ENCODE results near the gene MED6. TPM values are rescaled to one million over a fixed set of nuclear protein-coding genes. Genes with fewer than 3 reads are reported as not detected.

Gene MED6
- total RNA-seq, 1 experiment from 2014 or later, result 46.3 TPM

DNA sequence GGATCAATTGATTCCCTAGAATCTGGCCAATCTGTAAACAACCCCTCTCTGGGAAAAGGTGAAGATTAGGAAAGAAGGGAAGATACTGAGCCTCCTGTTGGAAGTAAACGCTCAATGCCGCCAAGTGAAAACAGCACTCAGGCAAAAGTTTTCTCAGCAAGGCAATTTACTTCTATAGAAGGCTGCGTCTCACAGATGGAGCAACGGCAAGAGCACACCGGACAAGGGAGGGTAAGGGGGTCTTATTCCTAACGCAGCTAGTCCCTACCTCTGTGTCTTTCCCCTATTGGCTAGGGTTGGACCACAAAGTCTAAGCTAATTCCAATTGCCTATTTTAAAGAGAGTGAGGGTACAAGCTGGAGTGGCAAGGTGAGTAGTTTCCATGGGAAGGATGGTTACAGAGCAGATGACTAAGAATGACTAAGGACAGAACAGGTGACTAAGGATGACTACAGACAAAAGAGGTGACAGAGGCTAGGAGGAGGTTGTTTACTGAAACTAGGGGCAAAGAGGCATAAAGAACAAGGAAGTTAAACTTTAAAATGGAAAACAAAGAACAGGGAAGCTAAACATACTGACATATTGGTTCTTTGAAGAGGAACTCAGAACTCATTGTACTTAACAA, 35.6 kb upstream of the MED6 start:
- no peak for ATAC-seq
- Mint-ChIP-seq H3K27ac (no peak overlapping the region), H3K27me3 (ENCODE audit: low read depth) (no peaks in the 10 kb centered on the region), H3K36me3 (peaks cover 16% of the 10 kb centered on the region), H3K9me3 (peaks cover 13% of the 10 kb centered on the region), H3K4me1 (peaks cover 14% of the 10 kb centered on the region), H3K4me3 (no peak overlapping the region)
- DNase-seq (ENCODE audit: low spot score), result no peak
- CTCF ChIA-PET, result interaction anchor here (0.7 kb wide), 1 partner anchor 16 kb away, joined by 3 read pairs; no protein-coding TSS in a partner anchor
- TF ChIP-seq SP1 (CRISPR knock-in tag; conservative IDR thresholded peaks at IDR 0.05), result no peak
- TF ChIP-seq, protein P1, sequence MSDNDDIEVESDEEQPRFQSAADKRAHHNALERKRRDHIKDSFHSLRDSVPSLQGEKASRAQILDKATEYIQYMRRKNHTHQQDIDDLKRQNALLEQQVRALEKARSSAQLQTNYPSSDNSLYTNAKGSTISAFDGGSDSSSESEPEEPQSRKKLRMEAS (CRISPR knock-in tag; IDR thresholded peaks at IDR 0.05), result no peak
- no peak for TF ChIP-seq ZNF671 (CRISPR knock-in tag; IDR thresholded peaks at IDR 0.05)
- TF ChIP-seq, protein P2, sequence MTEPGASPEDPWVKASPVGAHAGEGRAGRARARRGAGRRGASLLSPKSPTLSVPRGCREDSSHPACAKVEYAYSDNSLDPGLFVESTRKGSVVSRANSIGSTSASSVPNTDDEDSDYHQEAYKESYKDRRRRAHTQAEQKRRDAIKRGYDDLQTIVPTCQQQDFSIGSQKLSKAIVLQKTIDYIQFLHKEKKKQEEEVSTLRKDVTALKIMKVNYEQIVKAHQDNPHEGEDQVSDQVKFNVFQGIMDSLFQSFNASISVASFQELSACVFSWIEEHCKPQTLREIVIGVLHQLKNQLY (CRISPR knock-in tag; IDR thresholded peaks at IDR 0.05), result no peak
- TF ChIP-seq, protein P3, sequence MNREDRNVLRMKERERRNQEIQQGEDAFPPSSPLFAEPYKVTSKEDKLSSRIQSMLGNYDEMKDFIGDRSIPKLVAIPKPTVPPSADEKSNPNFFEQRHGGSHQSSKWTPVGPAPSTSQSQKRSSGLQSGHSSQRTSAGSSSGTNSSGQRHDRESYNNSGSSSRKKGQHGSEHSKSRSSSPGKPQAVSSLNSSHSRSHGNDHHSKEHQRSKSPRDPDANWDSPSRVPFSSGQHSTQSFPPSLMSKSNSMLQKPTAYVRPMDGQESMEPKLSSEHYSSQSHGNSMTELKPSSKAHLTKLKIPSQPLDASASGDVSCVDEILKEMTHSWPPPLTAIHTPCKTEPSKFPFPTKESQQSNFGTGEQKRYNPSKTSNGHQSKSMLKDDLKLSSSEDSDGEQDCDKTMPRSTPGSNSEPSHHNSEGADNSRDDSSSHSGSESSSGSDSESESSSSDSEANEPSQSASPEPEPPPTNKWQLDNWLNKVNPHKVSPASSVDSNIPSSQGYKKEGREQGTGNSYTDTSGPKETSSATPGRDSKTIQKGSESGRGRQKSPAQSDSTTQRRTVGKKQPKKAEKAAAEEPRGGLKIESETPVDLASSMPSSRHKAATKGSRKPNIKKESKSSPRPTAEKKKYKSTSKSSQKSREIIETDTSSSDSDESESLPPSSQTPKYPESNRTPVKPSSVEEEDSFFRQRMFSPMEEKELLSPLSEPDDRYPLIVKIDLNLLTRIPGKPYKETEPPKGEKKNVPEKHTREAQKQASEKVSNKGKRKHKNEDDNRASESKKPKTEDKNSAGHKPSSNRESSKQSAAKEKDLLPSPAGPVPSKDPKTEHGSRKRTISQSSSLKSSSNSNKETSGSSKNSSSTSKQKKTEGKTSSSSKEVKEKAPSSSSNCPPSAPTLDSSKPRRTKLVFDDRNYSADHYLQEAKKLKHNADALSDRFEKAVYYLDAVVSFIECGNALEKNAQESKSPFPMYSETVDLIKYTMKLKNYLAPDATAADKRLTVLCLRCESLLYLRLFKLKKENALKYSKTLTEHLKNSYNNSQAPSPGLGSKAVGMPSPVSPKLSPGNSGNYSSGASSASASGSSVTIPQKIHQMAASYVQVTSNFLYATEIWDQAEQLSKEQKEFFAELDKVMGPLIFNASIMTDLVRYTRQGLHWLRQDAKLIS (CRISPR knock-in tag; IDR thresholded peaks at IDR 0.05; ENCODE audit: borderline replicate concordance), result no peak
- TF ChIP-seq KAT7 (CRISPR knock-in tag; IDR thresholded peaks at IDR 0.05; ENCODE audit: borderline replicate concordance), result no peak
- no peak for TF ChIP-seq ZNF416 (CRISPR knock-in tag; IDR thresholded peaks at IDR 0.05)
- TF ChIP-seq, protein P4, sequence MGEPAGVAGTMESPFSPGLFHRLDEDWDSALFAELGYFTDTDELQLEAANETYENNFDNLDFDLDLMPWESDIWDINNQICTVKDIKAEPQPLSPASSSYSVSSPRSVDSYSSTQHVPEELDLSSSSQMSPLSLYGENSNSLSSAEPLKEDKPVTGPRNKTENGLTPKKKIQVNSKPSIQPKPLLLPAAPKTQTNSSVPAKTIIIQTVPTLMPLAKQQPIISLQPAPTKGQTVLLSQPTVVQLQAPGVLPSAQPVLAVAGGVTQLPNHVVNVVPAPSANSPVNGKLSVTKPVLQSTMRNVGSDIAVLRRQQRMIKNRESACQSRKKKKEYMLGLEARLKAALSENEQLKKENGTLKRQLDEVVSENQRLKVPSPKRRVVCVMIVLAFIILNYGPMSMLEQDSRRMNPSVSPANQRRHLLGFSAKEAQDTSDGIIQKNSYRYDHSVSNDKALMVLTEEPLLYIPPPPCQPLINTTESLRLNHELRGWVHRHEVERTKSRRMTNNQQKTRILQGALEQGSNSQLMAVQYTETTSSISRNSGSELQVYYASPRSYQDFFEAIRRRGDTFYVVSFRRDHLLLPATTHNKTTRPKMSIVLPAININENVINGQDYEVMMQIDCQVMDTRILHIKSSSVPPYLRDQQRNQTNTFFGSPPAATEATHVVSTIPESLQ (CRISPR knock-in tag; IDR thresholded peaks at IDR 0.05), result no peak
- no peak for TF ChIP-seq EMX1 (CRISPR knock-in tag; IDR thresholded peaks at IDR 0.05)
- TF ChIP-seq, protein P5, sequence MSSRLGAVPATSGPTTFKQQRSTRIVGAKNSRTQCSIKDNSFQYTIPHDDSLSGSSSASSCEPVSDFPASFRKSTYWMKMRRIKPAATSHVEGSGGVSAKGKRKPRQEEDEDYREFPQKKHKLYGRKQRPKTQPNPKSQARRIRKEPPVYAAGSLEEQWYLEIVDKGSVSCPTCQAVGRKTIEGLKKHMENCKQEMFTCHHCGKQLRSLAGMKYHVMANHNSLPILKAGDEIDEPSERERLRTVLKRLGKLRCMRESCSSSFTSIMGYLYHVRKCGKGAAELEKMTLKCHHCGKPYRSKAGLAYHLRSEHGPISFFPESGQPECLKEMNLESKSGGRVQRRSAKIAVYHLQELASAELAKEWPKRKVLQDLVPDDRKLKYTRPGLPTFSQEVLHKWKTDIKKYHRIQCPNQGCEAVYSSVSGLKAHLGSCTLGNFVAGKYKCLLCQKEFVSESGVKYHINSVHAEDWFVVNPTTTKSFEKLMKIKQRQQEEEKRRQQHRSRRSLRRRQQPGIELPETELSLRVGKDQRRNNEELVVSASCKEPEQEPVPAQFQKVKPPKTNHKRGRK (CRISPR knock-in tag; IDR thresholded peaks at IDR 0.05; ENCODE audit: borderline replicate concordance), result no peak
- TF ChIP-seq JUN (CRISPR knock-in tag; IDR thresholded peaks at IDR 0.05), result no peak
- TF ChIP-seq SMAD3 (CRISPR knock-in tag; IDR thresholded peaks at IDR 0.05; ENCODE audit: borderline replicate concordance), result no peak
- no peak for TF ChIP-seq RORB (CRISPR knock-in tag; IDR thresholded peaks at IDR 0.05)
- no peak for TF ChIP-seq IRF2 (CRISPR knock-in tag; IDR thresholded peaks at IDR 0.05; ENCODE audit: borderline replicate concordance, low read depth)
- no peak for TF ChIP-seq ZNF317 (CRISPR knock-in tag; IDR thresholded peaks at IDR 0.05; ENCODE audit: borderline replicate concordance, low read depth)
- POLR2A ChIA-PET, result interaction anchor here (0.7 kb wide), 2 partner anchors 8 to 31 kb away, joined by 4 to 6 read pairs; no protein-coding TSS in a partner anchor

DNA sequence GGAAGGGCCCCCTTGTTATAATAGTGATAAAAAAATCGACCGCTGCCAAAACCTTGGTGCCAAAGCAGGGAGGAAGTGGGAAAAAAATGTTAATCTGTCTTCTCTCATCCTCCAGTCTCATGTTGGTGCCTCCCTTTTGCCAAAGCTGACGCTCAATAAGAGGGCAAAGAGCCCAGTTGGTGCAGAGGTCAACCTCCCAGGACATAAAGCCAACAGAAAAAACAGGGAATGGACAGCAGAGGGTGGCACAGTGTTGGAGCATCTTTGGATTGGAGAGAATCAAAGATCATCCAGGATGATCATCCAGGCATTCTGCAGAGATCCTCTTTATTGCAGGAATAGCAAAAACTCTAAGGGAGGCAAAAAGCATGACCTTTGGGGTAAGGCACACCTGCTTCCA, 31.5 kb upstream of the MED6 start:
- TF ChIP-seq, protein P6, sequence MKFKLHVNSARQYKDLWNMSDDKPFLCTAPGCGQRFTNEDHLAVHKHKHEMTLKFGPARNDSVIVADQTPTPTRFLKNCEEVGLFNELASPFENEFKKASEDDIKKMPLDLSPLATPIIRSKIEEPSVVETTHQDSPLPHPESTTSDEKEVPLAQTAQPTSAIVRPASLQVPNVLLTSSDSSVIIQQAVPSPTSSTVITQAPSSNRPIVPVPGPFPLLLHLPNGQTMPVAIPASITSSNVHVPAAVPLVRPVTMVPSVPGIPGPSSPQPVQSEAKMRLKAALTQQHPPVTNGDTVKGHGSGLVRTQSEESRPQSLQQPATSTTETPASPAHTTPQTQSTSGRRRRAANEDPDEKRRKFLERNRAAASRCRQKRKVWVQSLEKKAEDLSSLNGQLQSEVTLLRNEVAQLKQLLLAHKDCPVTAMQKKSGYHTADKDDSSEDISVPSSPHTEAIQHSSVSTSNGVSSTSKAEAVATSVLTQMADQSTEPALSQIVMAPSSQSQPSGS (CRISPR knock-in tag; IDR thresholded peaks at IDR 0.05; ENCODE audit: borderline replicate concordance, low read depth), result no peak
- TF ChIP-seq, protein P2 (CRISPR knock-in tag; IDR thresholded peaks at IDR 0.05), result no peak
- TF ChIP-seq CREB1 (CRISPR knock-in tag; IDR thresholded peaks at IDR 0.05) (no peak), ATF1 (CRISPR knock-in tag; IDR thresholded peaks at IDR 0.05) (no peak), FOXJ3 (CRISPR knock-in tag; IDR thresholded peaks at IDR 0.05; ENCODE audit: borderline replicate concordance) (no peak), ZNF219 (CRISPR knock-in tag; IDR thresholded peaks at IDR 0.05; ENCODE audit: borderline replicate concordance) (no peak), RORB (CRISPR knock-in tag; IDR thresholded peaks at IDR 0.05) (no peak)
- TF ChIP-seq, protein P7, sequence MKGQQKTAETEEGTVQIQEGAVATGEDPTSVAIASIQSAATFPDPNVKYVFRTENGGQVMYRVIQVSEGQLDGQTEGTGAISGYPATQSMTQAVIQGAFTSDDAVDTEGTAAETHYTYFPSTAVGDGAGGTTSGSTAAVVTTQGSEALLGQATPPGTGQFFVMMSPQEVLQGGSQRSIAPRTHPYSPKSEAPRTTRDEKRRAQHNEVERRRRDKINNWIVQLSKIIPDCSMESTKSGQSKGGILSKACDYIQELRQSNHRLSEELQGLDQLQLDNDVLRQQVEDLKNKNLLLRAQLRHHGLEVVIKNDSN (CRISPR knock-in tag; IDR thresholded peaks at IDR 0.05), result no peak
- ATAC-seq, result no peak
- POLR2A ChIA-PET, result no interaction called here
- H3K27ac Mint-ChIP-seq, result no peak overlapping the region
- H3K4me3 Mint-ChIP-seq, result no peak overlapping the region
- no peaks in the 10 kb centered on the region for H3K27me3 Mint-ChIP-seq (ENCODE audit: low read depth)
- CTCF ChIA-PET, result no interaction called here
- peaks cover 26% of the 10 kb centered on the region for H3K9me3 Mint-ChIP-seq
- no peak for DNase-seq (ENCODE audit: low spot score)
- no peaks in the 10 kb centered on the region for H3K4me1 Mint-ChIP-seq
- H3K36me3 Mint-ChIP-seq, result peaks cover 29% of the 10 kb centered on the region

Data from WTC11 (cell line).